Skeletal muscle cell (primary cell): ENCODE data around the gene FGD1.
A peak's percentile ranks its signal among the peaks of the same experiment; 100 is the strongest.

Experiments used
- DNase-seq: peaks from one replicate; pipeline ENCODE4 v3.0.0-alpha.2; 2010; ENCODE audit warnings: low read depth
- H3K4me3 ChIP-seq: 2 replicates; pipeline ENCODE4 v1.5.1; 2011; ENCODE audit warnings: low read depth, mild to moderate bottlenecking, control low read depth, low read length, moderate library complexity

Gene FGD1

GRCh38 chrX:54479136-54480111 is 16.6 kb downstream of the FGD1 start:
- no peak overlapping the region for H3K4me3 ChIP-seq
- no peak for DNase-seq

GRCh38 chrX:54473993-54474859 is 21.8 kb downstream of the FGD1 start:
- H3K4me3 ChIP-seq: no peak overlapping the region
- no peak for DNase-seq

GRCh38 chrX:54470054-54470760 is 25.8 kb downstream of the FGD1 start:
- DNase-seq: no peak
- no peak overlapping the region for H3K4me3 ChIP-seq

GRCh38 chrX:54452920-54453319 is 43.1 kb downstream of the FGD1 start:
- H3K4me3 ChIP-seq: no peak overlapping the region
- DNase-seq: peak; percentile 4

GRCh38 chrX:54449929-54450328 is 46.1 kb downstream of the FGD1 start:
- no peak for DNase-seq

GRCh38 chrX:54447461-54447860 is 48.6 kb downstream of the FGD1 start:
- DNase-seq: no peak
- no peak overlapping the region for H3K4me3 ChIP-seq

More at GRCh38 chrX:54449929-54450328, 46.1 kb downstream of the FGD1 start:
- H3K4me3 ChIP-seq: no peak overlapping the region

GRCh38 chrX:54446084-54446483 is 50.0 kb downstream of the FGD1 start:
- no peak for DNase-seq
- no peak overlapping the region for H3K4me3 ChIP-seq

GRCh38 chrX:54444752-54445151 is 51.3 kb downstream of the FGD1 start:
- no peak for DNase-seq
- no peak overlapping the region for H3K4me3 ChIP-seq

- no peak for DNase-seq
Observed at GRCh38 chrX:54442790-54443189, 53.2 kb downstream of the FGD1 start.

GRCh38 chrX:54439960-54440871 is 55.8 kb downstream of the FGD1 start, which contains the start of gene TSR2:
TSS of gene TSR2 (plus strand) at chrX:54440404. CDS start at chrX:54440422, 18 bp downstream.
- H3K4me3 ChIP-seq: peak within 1 kb of the TSS; percentile 81

More at GRCh38 chrX:54442790-54443189, 53.2 kb downstream of the FGD1 start:
- no peak overlapping the region for H3K4me3 ChIP-seq

GRCh38 chrX:54435121-54435520 is 60.9 kb downstream of the FGD1 start:
- DNase-seq: no peak
- H3K4me3 ChIP-seq: no peak overlapping the region

More at GRCh38 chrX:54439960-54440871, 55.8 kb downstream of the FGD1 start, which contains the start of gene TSR2:
- DNase-seq: peak; percentile 62

- DNase-seq: no peak
- no peak overlapping the region for H3K4me3 ChIP-seq
Observed at GRCh38 chrX:54430519-54430918, 65.5 kb downstream of the FGD1 start.

- DNase-seq: no peak
Observed at GRCh38 chrX:54427837-54428424, 68.1 kb downstream of the FGD1 start.

GRCh38 chrX:54423161-54423888 is 72.7 kb downstream of the FGD1 start:
- DNase-seq: no peak
- H3K4me3 ChIP-seq: no peak overlapping the region

More at GRCh38 chrX:54427837-54428424, 68.1 kb downstream of the FGD1 start:
- no peak overlapping the region for H3K4me3 ChIP-seq

- no peak for DNase-seq
Observed at GRCh38 chrX:54422168-54422567, 73.9 kb downstream of the FGD1 start.

GRCh38 chrX:54419559-54420302 is 76.3 kb downstream of the FGD1 start:
- no peak overlapping the region for H3K4me3 ChIP-seq
- DNase-seq: no peak

More at GRCh38 chrX:54422168-54422567, 73.9 kb downstream of the FGD1 start:
- H3K4me3 ChIP-seq: no peak overlapping the region

- no peak for DNase-seq
- H3K4me3 ChIP-seq: no peak overlapping the region
Observed at GRCh38 chrX:54416965-54417364, 79.1 kb downstream of the FGD1 start.
